HG02759 (cell line): ENCODE measurements around the gene THRSP.
"Not testable (repeated sequence)": the region's sequence is repeated elsewhere in the genome, so short reads cannot be mapped to it uniquely, and the experiment has no call there.

Experiments
- ATAC-seq: cut with Tn5 transposase; IDR thresholded peaks from one replicate; pipeline ENCODE4 v1.9.1; 2021; ENCODE audit warnings: mild to moderate bottlenecking, moderate library complexity; ENCODE audit not compliant: unreplicated experiment

THRSP gene

DNA sequence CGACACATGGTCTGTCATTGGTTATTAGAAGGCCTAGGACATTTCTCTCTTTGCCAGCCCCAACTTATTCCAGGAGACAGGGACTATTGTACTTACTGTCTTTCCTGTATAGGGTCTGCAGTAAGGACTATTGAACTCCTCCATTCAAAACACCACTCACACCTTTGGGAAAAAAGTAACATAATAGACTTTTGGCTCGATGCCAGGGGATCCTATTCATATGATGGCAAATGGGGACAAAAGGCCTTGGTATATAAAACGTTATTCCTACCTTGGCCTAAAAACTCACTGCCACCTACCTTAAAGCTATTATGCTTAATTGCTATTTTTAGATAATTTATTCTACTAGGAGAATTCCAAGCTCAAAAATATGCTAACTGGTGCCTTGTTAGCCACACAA, 22.3 kb downstream of the THRSP start:
- ATAC-seq: no peak

DNA sequence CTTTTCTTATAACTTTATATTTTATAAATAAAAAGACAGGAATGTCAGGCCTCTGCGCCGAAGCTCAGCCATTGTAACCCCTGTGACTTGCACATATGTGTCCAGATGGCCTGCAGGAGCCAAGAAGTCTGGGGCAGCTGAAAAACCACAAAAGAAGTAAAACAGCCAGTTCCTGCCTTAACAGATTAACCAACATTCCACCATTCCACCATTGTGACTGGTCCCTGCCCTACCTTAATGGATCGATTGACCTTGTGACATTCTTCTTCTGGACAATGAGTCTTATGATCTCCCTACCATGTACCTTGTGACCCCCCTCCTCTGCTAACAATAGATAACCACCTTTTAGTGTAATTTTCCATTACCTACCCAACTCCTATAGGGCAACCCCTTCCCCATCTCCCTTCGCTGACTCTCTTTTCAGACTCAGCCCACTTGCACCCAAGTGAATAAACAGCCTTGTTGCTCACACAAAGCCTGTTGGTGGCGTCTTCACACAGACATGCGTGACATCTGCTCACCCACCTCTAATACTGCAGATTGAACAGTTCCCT, 22.9 kb downstream of the THRSP start:
- not testable (repeated sequence) for ATAC-seq

DNA sequence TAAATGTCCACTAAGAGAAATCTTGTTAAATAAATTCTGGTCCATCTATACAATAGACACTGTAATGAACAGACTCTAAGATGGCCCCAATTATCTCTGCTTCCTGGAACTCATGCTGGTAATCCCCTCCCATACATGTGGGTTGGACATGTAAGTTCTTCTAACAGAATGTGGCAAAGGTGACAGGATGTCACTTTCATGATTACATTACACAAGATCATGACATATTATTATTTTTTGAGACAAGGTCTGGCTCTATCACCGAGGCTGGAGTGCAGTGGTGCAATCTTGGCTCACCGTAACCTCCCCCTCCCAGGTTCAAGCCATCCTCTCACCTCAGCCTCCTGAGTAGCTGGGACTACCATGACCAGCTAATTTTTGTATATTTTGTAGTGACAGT, 30.6 kb downstream of the THRSP start:
- no peak for ATAC-seq

DNA sequence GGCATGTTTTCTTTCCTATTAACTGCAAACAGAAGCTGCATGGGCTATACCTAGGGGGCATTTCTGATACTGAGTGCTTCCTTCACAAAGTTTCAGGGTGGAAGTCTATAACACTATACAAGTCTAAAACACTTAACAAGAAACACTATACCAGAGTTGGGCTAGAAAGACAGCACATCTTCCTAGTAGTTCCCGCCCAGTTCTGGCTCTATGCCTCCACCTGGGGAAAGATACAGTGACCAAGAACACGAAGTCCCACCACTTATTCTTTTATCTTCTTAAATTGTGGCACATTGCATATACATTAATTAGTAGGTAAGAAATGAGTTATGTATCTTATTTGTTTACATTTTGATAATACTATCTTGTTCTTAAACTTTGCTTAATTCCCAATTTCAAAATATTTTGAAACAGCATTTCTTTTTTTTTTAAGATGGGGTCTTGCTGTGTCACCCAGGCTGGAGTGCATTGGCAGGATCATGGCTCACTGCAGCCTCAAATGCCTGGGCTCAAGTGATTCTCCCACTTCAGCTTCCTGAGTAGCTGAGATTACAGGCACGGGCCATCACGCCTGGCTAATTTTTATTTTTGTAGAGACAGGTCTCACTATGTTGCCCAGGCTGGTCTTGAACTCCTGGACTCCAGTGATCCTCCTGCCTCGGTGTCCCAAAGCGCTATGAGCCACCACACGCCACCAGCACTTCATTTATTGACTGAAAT, 34.2 kb downstream of the THRSP start:
- ATAC-seq: no peak

DNA sequence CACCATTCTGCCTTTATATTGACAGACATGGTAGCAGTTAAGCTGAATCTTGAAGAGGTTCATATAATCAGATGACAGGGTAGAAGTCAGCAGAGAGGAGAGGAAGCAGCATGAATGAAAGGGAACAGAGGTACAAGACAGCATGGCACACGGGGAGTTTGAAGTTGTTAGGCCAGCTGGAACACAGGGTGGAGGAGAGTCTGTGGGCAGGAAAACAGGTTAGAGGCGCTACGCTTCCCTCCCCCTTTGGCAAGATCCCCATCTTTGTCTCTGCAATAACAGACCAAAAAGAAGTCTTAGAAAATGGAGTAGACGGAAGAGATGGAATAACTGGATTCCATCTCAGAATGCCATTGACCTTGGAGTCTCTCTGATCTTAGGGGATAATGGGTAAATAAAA, 36.0 kb downstream of the THRSP start:
- no peak for ATAC-seq

DNA sequence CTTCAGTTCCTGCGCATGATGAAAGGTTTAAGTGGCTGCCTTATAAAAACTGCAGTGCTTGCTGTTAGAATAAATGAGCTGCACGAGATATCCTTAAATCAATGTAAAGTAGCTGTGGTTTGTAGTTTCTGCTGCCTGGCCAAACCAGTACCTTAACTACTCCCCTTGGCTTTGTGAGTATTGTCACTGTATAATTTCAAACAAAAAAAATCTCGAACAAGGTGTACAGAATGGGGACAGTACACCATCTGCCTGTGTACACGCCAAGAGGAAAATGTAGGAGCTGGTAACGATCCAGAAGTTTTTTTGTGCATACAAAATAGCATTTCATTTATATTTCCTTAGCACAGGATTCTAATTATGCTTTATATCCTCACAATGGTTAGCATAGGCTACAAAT, 36.6 kb downstream of the THRSP start:
- ATAC-seq: no peak

DNA sequence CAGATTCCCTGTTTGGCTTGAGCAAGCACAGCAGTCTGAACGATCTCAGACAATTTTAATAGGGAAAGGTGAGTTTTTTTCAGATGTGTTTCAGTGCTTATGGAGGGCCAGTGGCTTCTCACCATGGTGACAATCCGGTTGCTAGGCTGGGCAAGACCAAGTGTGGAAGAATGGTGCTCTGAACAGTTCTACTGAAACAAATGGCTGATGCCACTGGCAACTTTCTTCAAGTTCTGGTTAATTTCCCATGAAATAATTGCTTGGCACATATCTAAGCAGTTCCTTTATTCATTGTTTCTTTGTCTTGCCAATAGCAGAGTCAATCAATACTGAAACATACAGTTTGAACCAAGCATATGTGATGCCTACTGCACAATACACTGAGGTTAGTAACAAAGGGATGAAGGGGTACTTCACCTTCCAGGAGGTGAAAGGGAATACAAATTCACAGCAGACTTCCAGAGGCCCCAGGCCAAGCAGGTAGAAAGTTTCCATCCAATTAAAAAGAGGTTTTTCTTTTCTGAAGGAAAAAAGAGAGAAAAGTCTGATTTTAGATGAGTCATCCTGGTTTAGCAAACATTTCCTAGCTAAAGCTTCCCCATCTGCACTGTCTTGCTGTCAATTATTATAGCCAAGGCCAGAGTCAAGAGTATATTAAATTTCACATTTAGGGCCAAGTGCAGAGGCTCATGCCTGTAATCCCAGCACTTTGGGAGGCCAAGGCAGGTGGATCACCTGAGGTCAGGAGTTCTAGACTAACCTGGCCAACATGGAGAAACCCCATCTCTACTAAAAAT, 37.2 kb downstream of the THRSP start:
- no peak for ATAC-seq

DNA sequence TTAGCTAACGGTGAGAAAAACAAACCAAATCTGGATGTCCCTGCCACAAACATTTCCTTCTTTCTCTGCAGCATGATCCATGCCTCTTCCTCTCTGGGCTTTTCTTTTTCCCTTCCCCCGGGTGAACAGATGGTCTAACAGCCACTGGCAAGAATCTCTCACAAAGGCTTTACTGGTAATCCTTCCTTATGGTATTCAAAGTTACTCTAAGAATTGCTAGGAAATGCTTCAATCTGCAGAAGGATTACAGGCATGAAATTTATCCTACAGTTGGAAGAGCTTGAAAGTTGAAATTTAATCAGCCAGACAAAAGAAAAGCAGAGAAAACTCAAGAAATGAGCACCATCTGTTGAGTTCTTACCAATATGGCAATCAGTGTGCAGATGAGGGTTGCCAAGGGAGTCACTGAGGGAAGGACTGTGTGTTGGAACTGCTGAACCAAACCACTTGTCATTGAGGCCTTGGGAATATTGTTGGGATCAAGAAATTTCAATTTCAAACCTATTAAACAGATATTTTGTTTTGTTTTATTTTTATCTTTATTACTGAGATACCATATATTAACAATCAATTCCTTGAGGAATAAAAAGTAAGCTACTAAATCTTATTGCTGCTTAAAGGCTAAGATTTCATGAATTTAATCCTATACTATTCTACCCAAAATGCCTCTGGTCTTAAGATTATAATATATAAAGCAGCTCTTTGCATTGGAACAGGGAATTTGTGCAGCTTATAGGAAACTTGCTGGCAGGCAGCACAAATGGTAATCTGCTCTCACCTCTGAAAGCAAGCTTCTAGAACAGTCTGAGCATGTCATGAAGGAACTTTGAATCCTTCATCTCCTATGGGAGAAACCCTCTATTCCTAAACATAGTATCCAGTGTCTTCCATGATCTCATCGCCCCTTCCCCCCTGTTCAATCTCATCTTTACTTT, 45.7 kb downstream of the THRSP start:
- ATAC-seq: no peak

DNA sequence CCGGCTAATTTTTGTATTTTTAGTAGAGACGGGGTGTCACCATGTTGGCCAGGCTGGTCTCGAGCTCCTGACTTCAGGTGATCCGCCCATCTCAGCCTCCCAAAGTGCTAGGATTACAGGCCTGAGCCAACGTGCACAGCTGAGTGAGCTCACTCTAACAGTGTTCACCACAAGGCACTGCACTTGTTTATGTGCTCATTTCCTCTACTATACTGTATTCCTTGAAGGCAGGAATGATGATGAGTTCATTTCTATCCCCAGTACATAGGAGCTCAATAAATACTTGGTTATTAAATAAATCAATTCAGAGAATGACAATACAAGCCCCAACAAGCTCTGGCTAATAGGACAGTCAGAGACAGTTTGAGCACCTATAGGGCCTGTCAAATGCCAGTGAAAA, 46.7 kb downstream of the THRSP start:
- ATAC-seq: no peak

DNA sequence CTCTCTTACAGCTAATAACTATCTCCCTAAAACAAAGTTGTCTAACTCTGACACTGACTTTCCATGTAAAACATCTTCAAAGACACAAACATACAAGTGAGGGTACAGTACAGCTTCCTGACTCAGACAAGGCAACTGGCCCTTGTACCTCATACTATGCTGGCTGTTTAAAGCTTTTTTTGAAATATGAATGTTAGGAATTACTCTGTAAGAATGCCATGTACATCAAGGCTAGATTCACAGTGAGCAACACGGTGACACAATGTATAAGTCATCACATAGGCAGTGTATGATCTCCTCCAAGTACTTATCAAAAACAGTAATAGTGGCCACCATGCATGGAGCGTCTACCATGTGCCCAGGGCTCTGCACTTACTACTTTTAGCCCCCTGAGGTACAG, 47.2 kb downstream of the THRSP start:
- ATAC-seq: no peak

DNA sequence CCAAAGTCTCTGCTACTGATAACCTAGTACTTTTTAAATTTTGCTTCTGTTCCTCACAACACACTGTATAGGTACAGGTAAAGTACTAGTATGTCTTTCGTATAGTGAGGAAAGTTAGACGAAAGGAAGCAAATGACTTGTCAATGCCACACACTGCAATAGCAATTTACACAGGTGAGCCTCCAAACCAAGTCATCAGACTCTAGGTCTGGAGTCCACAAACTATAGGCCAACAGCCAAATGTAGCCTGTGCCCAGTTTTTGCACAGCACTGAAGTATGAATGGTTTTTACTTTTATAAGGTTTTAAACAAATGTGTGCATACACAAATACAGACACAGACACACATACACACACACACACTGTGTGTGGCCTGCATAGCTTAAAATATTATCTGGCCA, 47.6 kb downstream of the THRSP start:
- ATAC-seq: no peak

DNA sequence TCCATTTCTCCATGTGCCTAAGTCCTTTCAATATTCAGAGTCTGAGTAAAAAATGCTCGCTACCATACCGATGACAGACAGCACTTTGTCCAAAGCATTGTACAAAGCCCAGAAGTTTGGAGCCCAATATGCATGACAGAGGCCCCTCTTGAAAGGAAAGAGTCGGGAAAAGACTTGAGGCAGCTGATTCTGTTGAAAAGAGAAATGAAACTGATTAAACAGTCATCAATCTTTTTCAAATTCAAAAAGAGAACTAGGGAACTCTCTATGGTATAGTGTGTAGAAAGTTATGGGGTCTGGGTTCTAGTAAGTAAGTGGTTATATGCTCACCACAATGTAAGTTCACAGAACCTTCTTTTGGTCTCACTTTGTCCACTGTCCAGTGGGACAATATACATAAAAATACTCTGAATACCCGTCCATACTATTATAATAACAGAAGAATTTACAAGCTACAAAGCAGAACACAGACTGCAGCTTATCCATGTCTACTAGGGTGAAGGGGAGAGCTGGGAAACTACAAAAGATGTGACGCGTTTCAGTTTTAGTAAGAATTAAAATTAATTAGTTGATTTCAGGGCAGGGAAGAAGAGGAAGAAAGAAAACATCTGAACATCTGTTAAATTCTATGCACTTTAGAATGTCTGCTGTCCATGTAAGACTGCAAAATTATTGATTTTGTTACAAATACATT, 49.1 kb downstream of the THRSP start:
- ATAC-seq: no peak
